GM12878 (cell line): Measurements from ENCODE around the gene MYH10. TPM values are rescaled to one million over a fixed set of nuclear protein-coding genes. Genes with fewer than 3 reads are reported as not detected.

Experiments
- ATAC-seq: fragments of 200-7000 bp; cut with Tn5 transposase; 3 replicates; pipeline ENCODE4 v1.9.1; 2020; ENCODE audit warnings: mild to moderate bottlenecking, moderate library complexity
- BruUV-seq: library from RNA; stranded (reverse); fragments of 400-500 nt; replicated peaks from 2 replicates; lab custom pipeline; 2021; lab: Mats Ljungman, UMichigan
- CTCF ChIA-PET: fragments of 300-600 bp; sonication (Branson Sonifier 250); formaldehyde crosslinking; extraction: SDS; loops from one replicate; lab custom pipeline; 2021; ENCODE audit warnings: inconsistent platforms; lab: Yijun Ruan, JAX
- POLR2A ChIA-PET: fragments of 350-600 bp; formaldehyde crosslinking; extraction: SDS; loops from one replicate; lab custom pipeline; 2021; ENCODE audit warnings: inconsistent platforms; lab: Charles Lee
- RAD21 ChIA-PET: fragments of 300-600 bp; sonication (Branson Sonifier 250); formaldehyde crosslinking; loops from one replicate; lab custom pipeline; 2023; ENCODE audit warnings: antibody characterized with exemption; ENCODE audit not compliant: unreplicated experiment; lab: Charles Lee
- SMC1A ChIA-PET: fragments of 300-600 bp; sonication (Branson Sonifier 250); formaldehyde crosslinking; loops from one replicate; lab custom pipeline; 2023; ENCODE audit not compliant: unreplicated experiment, uncharacterized antibody; lab: Charles Lee
- DNase-seq: peaks from one replicate; pipeline ENCODE4 v3.0.0-alpha.2; 2011; ENCODE audit warnings: low read depth, low spot score
- FAIRE-seq: peaks from 3 replicates; lab custom pipeline; 2011; peaks lifted over from hg19 to GRCh38; lab: Jason Lieb, UNC
- H2AFZ ChIP-seq: 2 replicates; pipeline ENCODE4 v1.6.0; 2011; ENCODE audit warnings: low read depth, low read length, control low read depth; ENCODE audit not compliant: control insufficient read depth
- H3K27ac ChIP-seq: 2 replicates; pipeline ENCODE4 v1.5.1; 2011; ENCODE audit warnings: control low read depth; ENCODE audit not compliant: control insufficient read depth, insufficient read depth
- H3K27me3 ChIP-seq, 2 experiments: replicated peaks in 1 of 2; 2 replicates each; pipeline versions ENCODE4 v1.6.0 to v1.6.1; 2011; ENCODE audit warnings: low read length in 1 of 2; ENCODE audit not compliant: control insufficient read depth in 2 of 2, insufficient read depth in 2 of 2
- H3K36me3 ChIP-seq, 2 experiments: 2 replicates each; pipeline ENCODE4 v1.5.1; 2011; ENCODE audit warnings: low read length in 1 of 2; ENCODE audit not compliant: control insufficient read depth in 2 of 2, insufficient read depth in 2 of 2
- H3K4me1 ChIP-seq: 2 replicates; pipeline ENCODE4 v1.6.1; 2011; ENCODE audit warnings: mild to moderate bottlenecking, low read length, moderate library complexity, mixed read lengths; ENCODE audit not compliant: control insufficient read depth, insufficient read depth
- H3K4me2 ChIP-seq: 2 replicates; pipeline ENCODE4 v1.6.0; 2011; ENCODE audit warnings: control low read depth; ENCODE audit not compliant: control insufficient read depth, insufficient read depth
- H3K4me3 ChIP-seq: fragments of 200-600 bp; sonication (generic); 2 replicates; pipeline ENCODE4 v1.5.1; 2016
- H3K79me2 ChIP-seq: 2 replicates; pipeline ENCODE4 v1.6.0; 2011; ENCODE audit warnings: low read length; ENCODE audit not compliant: control insufficient read depth, insufficient read depth
- H3K9ac ChIP-seq: 2 replicates; pipeline ENCODE4 v1.8.0; 2011; ENCODE audit warnings: low read length, control low read depth, mixed read lengths; ENCODE audit not compliant: control insufficient read depth, insufficient read depth
- H3K9me3 ChIP-seq: replicated peaks from 3 replicates; pipeline ENCODE4 v1.5.1; 2011; ENCODE audit warnings: mild to moderate bottlenecking, low read length; ENCODE audit not compliant: control insufficient read depth, insufficient read depth
- H4K20me1 ChIP-seq: 2 replicates; pipeline ENCODE4 v1.6.0; 2011; ENCODE audit not compliant: control insufficient read depth, insufficient read depth
- CHD4 ChIP-seq: fragments of 200-600 bp; sonication (generic); IDR thresholded peaks from 2 replicates; pipeline ENCODE4 v1.6.1; 2016; ENCODE audit warnings: mild to moderate bottlenecking
- ESRRA ChIP-seq: IDR thresholded peaks from 2 replicates; pipeline ENCODE4 v1.6.1; 2012; ENCODE audit warnings: mild to moderate bottlenecking, low read length, improper control_type of control experiment
- ETV6 ChIP-seq, 2 experiments: fragments of 450-650 bp in 1 of 2; IDR thresholded peaks in 1 of 2; conservative IDR thresholded peaks in 1 of 2; 2 replicates each; pipeline ENCODE4 v1.6.1; 2014; ENCODE audit warnings: antibody characterized with exemption in 1 of 2, borderline replicate concordance in 1 of 2, low read depth in 1 of 2, mild to moderate bottlenecking in 1 of 2, moderate library complexity in 1 of 2
- PRDM15 ChIP-seq: fragments of 450-650 bp; formaldehyde crosslinking; IDR thresholded peaks from 2 replicates; pipeline ENCODE4 v1.4.0; 2020; ENCODE audit warnings: mild to moderate bottlenecking, moderate library complexity
- RCOR1 ChIP-seq: conservative IDR thresholded peaks from 2 replicates; pipeline ENCODE4 v1.6.1; 2012; ENCODE audit warnings: low read depth, low read length, improper control_type of control experiment
- TBL1XR1 ChIP-seq: IDR thresholded peaks from 2 replicates; pipeline ENCODE4 v1.6.1; 2012; ENCODE audit warnings: low read depth, low read length, improper control_type of control experiment
- ZNF207 ChIP-seq: fragments of 450-650 bp; IDR thresholded peaks from 2 replicates; pipeline ENCODE4 v1.6.1; 2014; ENCODE audit warnings: antibody characterized with exemption, mild to moderate bottlenecking, borderline replicate concordance
- WGBS: methylation state at CpG from one replicate; pipeline ENCODE4 v1.1.6; 2016; ENCODE audit warnings: low lambda C conversion rate; ENCODE audit not compliant: insufficient replicate concordance, insufficient coverage; ENCODE audit errors: missing lambda C conversion rate; 5-methylcytosine and 5-hydroxymethylcytosine counted together
- in situ Hi-C: fragments of 300-500 bp; cut with MboI; formaldehyde crosslinking; loops from 9 replicates; pipeline ENCODE4 v1.14.3; 2018; ENCODE audit warnings: mixed read lengths
- intact Hi-C: fragments of 100-400 bp; cut with micrococcal nuclease; formaldehyde crosslinking; loops from one replicate; pipeline ENCODE4 v1.14.2; 2022; ENCODE audit not compliant: unreplicated experiment
- polyA plus RNA-seq, 11 experiments: library from polyadenylated mRNA; depleted of rRNA in 4 of 11; unstranded in 6 of 11; stranded (reverse) in 5 of 11; fragments of >200 nt; fragmentation: Nextera tagmentation in 4 of 11; fragmentation: Illumina TruSeq in 1 of 11; extraction: Ambion mirVana in 4 of 11; extraction: Trizol in 1 of 11; gene quantifications; 1 replicate in 1 of 11; 2 replicates in 10 of 11; pipeline versions ENCODE4 v1.2.1 to v1.2.3, GENCODE V29; 2011 to 2016; ENCODE audit warnings: inconsistent platforms in 2 of 11, missing spikeins in 2 of 11, low read depth in 1 of 11
- total RNA-seq, 4 experiments: library from RNA; depleted of rRNA in 3 of 4; stranded (reverse); fragments of >200 nt in 3 of 4; fragmentation: Illumina TruSeq in 1 of 4; extraction: Trizol in 1 of 4; gene quantifications; 2 replicates each; pipeline versions ENCODE4 v1.2.1 to v1.2.3, GENCODE V29; 2013 to 2021

The MYH10 gene
- total and polyA plus RNA-seq, 10 of the 15 experiments (the other 5 are each of a cell fraction or from before 2014, with no cell fraction given): 0.33 to 7.1 (median 1.0) TPM

- Histone ChIP-seq H4K20me1 (no peaks in the 10 kb centered on the region), H3K9me3 (no peaks in the 10 kb centered on the region), H3K36me3 (no peaks in the 10 kb centered on the region), H3K4me1 (no peaks in the 10 kb centered on the region), H3K4me3 (no peak overlapping the region), H3K27ac (no peak overlapping the region), H3K27me3 (no peaks in the 10 kb centered on the region), H3K79me2 (no peaks in the 10 kb centered on the region), H2AFZ (no peak overlapping the region), H3K4me2 (no peak overlapping the region), H3K9ac (no peak overlapping the region)
- in situ Hi-C loops (no loop called here), intact Hi-C loops (no loop called here)
- FAIRE-seq (no peak), ATAC-seq (no peak), DNase-seq (no peak)
- CTCF ChIA-PET: no interaction called here
- BruUV-seq: no TSS peak
- POLR2A ChIA-PET: no interaction called here
- SMC1A ChIA-PET: no interaction called here
- RAD21 ChIA-PET: no interaction called here
- TF ChIP-seq ESRRA (no peak), CHD4 (no peak)
- 44% methylated on average over 8 of the region's 8 CpGs for WGBS
These were observed 44.8 kb upstream of the MYH10 start for GRCh38 chr17:8675306-8675705.

DNA sequence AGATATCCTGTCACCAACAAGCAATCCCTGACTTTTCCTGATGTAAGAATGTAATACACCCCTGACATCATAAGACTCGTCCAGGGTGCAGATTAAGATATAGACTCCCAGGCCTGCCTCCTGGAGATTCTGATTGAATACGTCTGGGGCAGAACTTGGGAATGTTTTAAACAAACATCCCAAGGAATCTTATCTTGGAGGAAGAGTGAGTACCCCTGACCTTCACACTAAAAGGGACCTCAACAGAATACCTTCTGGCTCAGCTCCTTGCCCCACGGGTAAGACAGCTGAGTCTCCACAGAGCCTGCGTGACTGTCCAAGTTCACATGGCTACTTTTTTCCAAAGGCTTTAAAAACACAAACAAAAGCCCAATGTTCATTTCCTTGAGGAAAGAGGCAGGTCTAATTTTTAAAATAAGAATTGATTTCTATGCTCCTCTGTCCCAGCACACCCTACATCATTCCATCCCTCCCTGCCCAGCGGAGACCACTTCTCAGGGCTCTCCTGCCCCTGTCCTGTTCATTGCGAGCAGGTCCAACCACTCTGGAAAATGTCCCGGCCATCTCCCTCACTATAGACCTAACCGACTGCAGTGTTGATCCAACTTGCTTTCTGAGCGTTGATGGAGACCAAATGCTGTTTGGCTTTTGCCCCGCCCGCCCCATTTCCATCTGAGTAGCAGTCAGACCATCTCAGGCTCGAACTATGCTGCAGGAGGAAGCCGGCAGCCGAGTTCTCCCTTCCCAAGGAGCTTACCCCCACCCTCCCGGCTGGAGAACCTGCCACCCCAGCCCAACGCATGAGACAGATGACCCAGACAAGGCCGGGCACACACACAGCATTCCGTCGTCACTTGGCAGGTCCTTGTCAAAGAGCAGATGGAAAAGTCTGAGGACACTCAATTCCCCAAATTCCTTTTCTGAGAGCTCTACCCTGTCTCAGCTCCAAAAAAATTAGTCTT lies 44.1 kb upstream of the MYH10 start:
- no peak overlapping the region for H2AFZ ChIP-seq
- no peaks in the 10 kb centered on the region for H3K4me1 ChIP-seq
- TF ChIP-seq TBL1XR1 (no peak), RCOR1 (no peak), ZNF207 (no peak), ETV6 (conservative IDR thresholded peaks at IDR 0.05 in 1 of 2, IDR thresholded peaks at IDR 0.05 in 1 of 2; ENCODE audit: borderline replicate concordance in 1 of 2, low read depth in 1 of 2) (no peak), PRDM15 (no peak)
- in situ Hi-C loops (no loop called here), intact Hi-C loops (no loop called here)
- no peaks in the 10 kb centered on the region for H3K79me2 ChIP-seq
- H3K36me3 ChIP-seq: no peaks in the 10 kb centered on the region
- FAIRE-seq (no peak), ATAC-seq (no peak), DNase-seq (no peak)
- no TSS peak for BruUV-seq
- no peak overlapping the region for H3K4me3 ChIP-seq
- ChIA-PET RAD21 (no interaction called here), CTCF (interaction anchor here (0.6 kb wide), 1 partner anchor 360 kb away, joined by 3 read pairs; no protein-coding TSS in a partner anchor), POLR2A (no interaction called here), SMC1A (no interaction called here)
- H3K9ac ChIP-seq: no peak overlapping the region
- no peaks in the 10 kb centered on the region for H4K20me1 ChIP-seq
- WGBS: 30% methylated on average over 17 of the region's 19 CpGs
- no peaks in the 10 kb centered on the region for H3K27me3 ChIP-seq
- H3K27ac ChIP-seq: no peak overlapping the region
- H3K9me3 ChIP-seq: no peaks in the 10 kb centered on the region
- H3K4me2 ChIP-seq: no peak overlapping the region
